Activated CD4-positive, alpha-beta T cell treated with anti-CD3 and anti-CD28 coated beads, Interleukin-2, Interleukin-6, amounts not matched to agents 100 ng/mL and 50 ng/mL, durations not matched to agents 16 hours and 8 hours (primary cell): ENCODE data around the gene IGFN1.

ENCODE experiments used
- DNase-seq: peaks from one replicate; pipeline ENCODE4 v3.0.0-alpha.2; 2020

IGFN1 gene

GRCh38 chr1:201268604-201269151, 78.1 kb downstream of the IGFN1 start:
- DNase-seq, result no peak

- DNase-seq, result no peak
Observed at GRCh38 chr1:201269281-201269680, 78.7 kb downstream of the IGFN1 start.

- no peak for DNase-seq
Observed at GRCh38 chr1:201269900-201270410, 79.3 kb downstream of the IGFN1 start.

GRCh38 chr1:201270616-201271390, 80.2 kb downstream of the IGFN1 start:
- DNase-seq, result no peak

GRCh38 chr1:201272799-201273198, 82.2 kb downstream of the IGFN1 start:
- no peak for DNase-seq

- no peak for DNase-seq
Observed at GRCh38 chr1:201274616-201275252, 84.1 kb downstream of the IGFN1 start.

GRCh38 chr1:201275253-201275666, 84.6 kb downstream of the IGFN1 start:
- DNase-seq, result no peak

- DNase-seq, result no peak
Observed at GRCh38 chr1:201276891-201277290, 86.3 kb downstream of the IGFN1 start.

- no peak for DNase-seq
Observed at GRCh38 chr1:201277441-201277840, 86.8 kb downstream of the IGFN1 start.
